Endothelial cell of umbilical vein (primary cell): Measurements from ENCODE around the gene TMEM237. TPM values are rescaled to one million over a fixed set of nuclear protein-coding genes. Genes with fewer than 3 reads are reported as not detected.

ENCODE experiments used
- BruUV-seq: library from RNA; stranded (reverse); fragments of 400-500 nt; replicated peaks from 2 replicates; lab custom pipeline; 2021; lab: Mats Ljungman, UMichigan
- CTCF ChIA-PET: fragments of 300-600, 350-600 bp; sonication (Branson Sonifier 250); formaldehyde crosslinking; loops from one replicate; lab custom pipeline; 2021; ENCODE audit warnings: antibody characterized with exemption, inconsistent platforms; lab: Charles Lee
- POLR2A ChIA-PET: fragments of 300-600, 350-600 bp; sonication (Branson Sonifier 250); formaldehyde crosslinking; loops from one replicate; lab custom pipeline; 2021; ENCODE audit warnings: antibody characterized with exemption, inconsistent platforms; lab: Charles Lee
- DNase-seq: peaks from one replicate; pipeline ENCODE4 v3.0.0-alpha.2; 2011; ENCODE audit warnings: low read depth, low spot score
- FAIRE-seq: peaks from 2 replicates; lab custom pipeline; 2011; peaks lifted over from hg19 to GRCh38; lab: Jason Lieb, UNC
- H2AFZ ChIP-seq: 2 replicates; pipeline ENCODE4 v1.6.0; 2012; ENCODE audit warnings: low read depth, low read length, control low read depth, inconsistent platforms
- H3K27ac ChIP-seq: 2 replicates; pipeline ENCODE4 v1.5.1; 2011; ENCODE audit warnings: low read depth, mild to moderate bottlenecking, control low read depth, low read length, moderate library complexity; ENCODE audit not compliant: insufficient read depth
- H3K27me3 ChIP-seq, 2 experiments: 2 replicates each; pipeline versions ENCODE4 v1.6.0 to v1.6.1; 2011; ENCODE audit warnings: low read length in 2 of 2, mixed read lengths in 1 of 2; ENCODE audit not compliant: control insufficient read depth in 2 of 2, insufficient read depth in 2 of 2
- H3K36me3 ChIP-seq, 2 experiments: 2 replicates in 1 of 2; 3 replicates in 1 of 2; pipeline ENCODE4 v1.5.1; 2011; ENCODE audit warnings: low read length in 2 of 2, mild to moderate bottlenecking in 1 of 2, moderate library complexity in 1 of 2; ENCODE audit not compliant: control insufficient read depth in 2 of 2, insufficient read depth in 2 of 2; ENCODE audit errors: extremely low read depth in 1 of 2
- H3K4me1 ChIP-seq: 3 replicates; pipeline ENCODE4 v1.5.1; 2011; ENCODE audit warnings: mild to moderate bottlenecking, low read length; ENCODE audit not compliant: control insufficient read depth, insufficient read depth; ENCODE audit errors: extremely low read depth
- H3K4me2 ChIP-seq: 2 replicates; pipeline ENCODE4 v1.6.1; 2011; ENCODE audit warnings: low read length, control low read depth, mixed read lengths; ENCODE audit not compliant: insufficient read depth
- H3K4me3 ChIP-seq, 3 experiments: fragments of 200-600 bp in 1 of 3; sonication (generic), shearing (Covaris generic) in 1 of 3; replicated peaks in 1 of 3; 2 replicates each; pipeline ENCODE4 v1.5.1; 2011 to 2016; ENCODE audit warnings: control low read depth in 3 of 3, low read length in 3 of 3, mild to moderate bottlenecking in 2 of 3, inconsistent platforms in 1 of 3, low read depth in 1 of 3, moderate library complexity in 1 of 3; ENCODE audit not compliant: insufficient read depth in 1 of 3
- H3K79me2 ChIP-seq: 2 replicates; pipeline ENCODE4 v1.6.0; 2012; ENCODE audit warnings: low read length, inconsistent platforms; ENCODE audit not compliant: control insufficient read depth, insufficient read depth
- H3K9ac ChIP-seq: replicated peaks from 2 replicates; pipeline ENCODE3; 2011; ENCODE audit warnings: low read length, control low read depth; ENCODE audit not compliant: insufficient read depth; ENCODE audit errors: extremely low read depth
- H3K9me1 ChIP-seq: replicated peaks from 3 replicates; pipeline ENCODE4 v1.6.0; 2011; ENCODE audit warnings: mild to moderate bottlenecking, low read length; ENCODE audit not compliant: control insufficient read depth, insufficient read depth; ENCODE audit errors: extremely low read depth
- H3K9me3 ChIP-seq: replicated peaks from 2 replicates; pipeline ENCODE4 v1.5.1; 2012; ENCODE audit warnings: low read length, inconsistent platforms; ENCODE audit not compliant: control insufficient read depth, insufficient read depth
- H4K20me1 ChIP-seq: replicated peaks from 2 replicates; pipeline ENCODE3; 2011; ENCODE audit warnings: mild to moderate bottlenecking, low read length; ENCODE audit not compliant: control insufficient read depth, insufficient read depth; ENCODE audit errors: extremely low read depth
- EZH2 ChIP-seq: IDR thresholded peaks from 2 replicates; pipeline ENCODE4 v1.6.1; 2012; ENCODE audit warnings: borderline replicate concordance, low read depth, mild to moderate bottlenecking, moderate library complexity, low read length, inconsistent platforms; ENCODE audit not compliant: severe bottlenecking
- FOS ChIP-seq: IDR thresholded peaks from 2 replicates; pipeline ENCODE4 v1.6.1; 2011; ENCODE audit warnings: mild to moderate bottlenecking, low read length, moderate library complexity, borderline replicate concordance; ENCODE audit not compliant: insufficient read depth
- GATA2 ChIP-seq: IDR thresholded peaks from 2 replicates; pipeline ENCODE4 v1.7.0; 2011; ENCODE audit warnings: low read depth, mild to moderate bottlenecking, moderate library complexity, mixed read lengths, low read length; ENCODE audit not compliant: insufficient read length, insufficient read depth
- JUN ChIP-seq: IDR thresholded peaks from 2 replicates; pipeline ENCODE4 v1.6.1; 2011; ENCODE audit warnings: borderline replicate concordance, low read depth; ENCODE audit not compliant: insufficient read length, insufficient read depth
- MYC ChIP-seq: IDR thresholded peaks from one replicate; pipeline ENCODE4 v1.6.1; 2011; ENCODE audit warnings: mild to moderate bottlenecking, low read depth, low read length
- POLR2A ChIP-seq: IDR thresholded peaks from 2 replicates; pipeline ENCODE4 v1.6.1; 2012; ENCODE audit warnings: low read depth, mild to moderate bottlenecking, control low read depth, low read length
- POLR2AphosphoS5 ChIP-seq: IDR thresholded peaks from 2 replicates; pipeline ENCODE4 v1.6.1; 2012; ENCODE audit warnings: low read depth, mild to moderate bottlenecking, control low read depth, low read length, moderate library complexity; ENCODE audit not compliant: insufficient read depth
- dilution Hi-C: fragments of 300-500 bp; cut with MboI; formaldehyde crosslinking; loops from one replicate; pipeline ENCODE4 v1.15.0; 2019; ENCODE audit warnings: low sequenced_read_pairs; ENCODE audit not compliant: extremely low pct_ligation_motif_present
- intact Hi-C: fragments of 100-400 bp; cut with micrococcal nuclease; formaldehyde crosslinking; loops from one replicate; pipeline ENCODE4 v1.10.0; 2022
- polyA plus RNA-seq, 4 experiments: library from polyadenylated mRNA; depleted of rRNA in 3 of 4; stranded (reverse) in 3 of 4; unstranded in 1 of 4; fragments of >200 nt; gene quantifications; 2 replicates each; pipeline versions ENCODE4 v1.2.1 to v1.2.3, GENCODE V29; 2011 to 2012; ENCODE audit warnings: missing spikeins in 1 of 4
- total RNA-seq: library from RNA; stranded (reverse); gene quantifications from 2 replicates; pipeline ENCODE4 v1.2.3, GENCODE V29; 2021
- TF ChIP-seq, protein P1 (sequence below), 2 donors: IDR thresholded peaks; 1 replicate in 1 of 2; 2 replicates in 1 of 2; pipeline ENCODE4 v1.5.1; 2011; ENCODE audit warnings: low read length in 2 of 2, mild to moderate bottlenecking in 2 of 2, moderate library complexity in 2 of 2, control low read depth in 1 of 2, inconsistent platforms in 1 of 2, low read depth in 1 of 2; ENCODE audit not compliant: insufficient read depth in 1 of 2; ENCODE audit errors: extremely low read depth in 1 of 2
- TF ChIP-seq, protein P2 (sequence below): IDR thresholded peaks from 2 replicates; pipeline ENCODE4 v1.6.1; 2011; ENCODE audit not compliant: insufficient read depth, insufficient read length

Gene TMEM237
- total and polyA plus RNA-seq, 2 donors (not counting 3 experiments of a cell fraction or from before 2014, with no cell fraction given) = 41.2 to 64.7 TPM

DNA sequence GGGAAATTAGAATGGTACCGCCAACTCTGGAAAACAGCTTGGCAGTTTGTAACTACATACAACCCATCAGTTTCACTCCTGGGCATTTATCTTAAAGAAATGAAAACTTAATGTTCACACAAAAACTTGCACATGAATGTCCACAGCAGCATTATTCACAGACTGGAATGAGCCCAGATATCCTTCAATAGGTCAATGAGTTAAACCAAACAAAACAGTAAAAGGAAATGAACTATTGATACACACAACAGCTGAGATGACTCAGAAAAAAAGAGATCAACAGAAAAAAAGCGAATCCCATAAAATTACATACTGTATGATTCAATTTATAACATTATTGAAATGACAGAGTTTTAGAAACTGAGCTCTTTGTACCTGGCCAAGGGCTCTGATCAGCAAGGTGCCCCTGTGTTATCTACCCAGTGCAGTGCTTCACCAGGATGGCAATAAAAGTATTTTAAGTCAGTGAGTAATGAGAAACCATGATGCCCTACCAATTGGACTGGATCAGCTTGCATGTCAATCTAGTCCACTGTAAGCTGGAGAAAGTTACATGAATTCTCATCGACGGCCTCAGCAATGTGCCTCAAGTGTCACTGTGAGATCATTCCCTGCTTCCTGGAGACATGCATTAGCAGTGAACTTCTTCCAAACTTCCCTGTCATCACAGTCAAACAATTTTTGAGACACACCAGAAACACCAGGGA lies 21.9 kb downstream of the TMEM237 start:
- dilution Hi-C loops (no loop called here), intact Hi-C loops (loop anchor here (1.0 to 5.0 kb wide), 6 partner anchors 77 to 439 kb away; partner anchors contain the start of genes CASP10, MPP4, STRADB and TRAK2)
- H3K4me3 ChIP-seq = peak overlapping the region in 1 of 3 experiments; percentile 20
- H3K27ac ChIP-seq = peak overlapping the region; percentile 74
- FAIRE-seq (peak; percentile 57), DNase-seq (peak; percentile 89)
- H3K9me3 ChIP-seq = no peaks in the 10 kb centered on the region
- peaks cover 26% of the 10 kb centered on the region for H3K4me1 ChIP-seq
- TF ChIP-seq FOS = peak; percentile 87
- TF ChIP-seq POLR2A = peak; percentile 61
- TF ChIP-seq, protein P1, sequence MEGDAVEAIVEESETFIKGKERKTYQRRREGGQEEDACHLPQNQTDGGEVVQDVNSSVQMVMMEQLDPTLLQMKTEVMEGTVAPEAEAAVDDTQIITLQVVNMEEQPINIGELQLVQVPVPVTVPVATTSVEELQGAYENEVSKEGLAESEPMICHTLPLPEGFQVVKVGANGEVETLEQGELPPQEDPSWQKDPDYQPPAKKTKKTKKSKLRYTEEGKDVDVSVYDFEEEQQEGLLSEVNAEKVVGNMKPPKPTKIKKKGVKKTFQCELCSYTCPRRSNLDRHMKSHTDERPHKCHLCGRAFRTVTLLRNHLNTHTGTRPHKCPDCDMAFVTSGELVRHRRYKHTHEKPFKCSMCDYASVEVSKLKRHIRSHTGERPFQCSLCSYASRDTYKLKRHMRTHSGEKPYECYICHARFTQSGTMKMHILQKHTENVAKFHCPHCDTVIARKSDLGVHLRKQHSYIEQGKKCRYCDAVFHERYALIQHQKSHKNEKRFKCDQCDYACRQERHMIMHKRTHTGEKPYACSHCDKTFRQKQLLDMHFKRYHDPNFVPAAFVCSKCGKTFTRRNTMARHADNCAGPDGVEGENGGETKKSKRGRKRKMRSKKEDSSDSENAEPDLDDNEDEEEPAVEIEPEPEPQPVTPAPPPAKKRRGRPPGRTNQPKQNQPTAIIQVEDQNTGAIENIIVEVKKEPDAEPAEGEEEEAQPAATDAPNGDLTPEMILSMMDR (IDR thresholded peaks at IDR 0.05; ENCODE audit: extremely low read depth in 1 of 2, insufficient read depth in 1 of 2, low read depth in 1 of 2, low read length in 2 of 2) = no peak
- peak; percentile 86 for TF ChIP-seq JUN
- TF ChIP-seq GATA2 = peak; percentile 55
- no peak for TF ChIP-seq MYC
- TF ChIP-seq POLR2AphosphoS5 = peak; percentile 72
- no peak for TF ChIP-seq EZH2
- TF ChIP-seq, protein P2, sequence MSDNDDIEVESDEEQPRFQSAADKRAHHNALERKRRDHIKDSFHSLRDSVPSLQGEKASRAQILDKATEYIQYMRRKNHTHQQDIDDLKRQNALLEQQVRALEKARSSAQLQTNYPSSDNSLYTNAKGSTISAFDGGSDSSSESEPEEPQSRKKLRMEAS = no peak
- ChIA-PET POLR2A (no interaction called here), CTCF (interaction anchor here (1.0 to 4.0 kb wide), 8 partner anchors 10 to 438 kb away, joined by 3 to 21 read pairs (median 4); partner anchors contain the start of gene CASP10)
- H3K9ac ChIP-seq = no peak overlapping the region
- peak overlapping the region; percentile 87 for H3K4me2 ChIP-seq
- no TSS peak for BruUV-seq
- peaks cover 2 to 7% of the 10 kb centered on the region in 2 experiments for H3K36me3 ChIP-seq
- H3K27me3 ChIP-seq = no peaks in the 10 kb centered on the region
- no peaks in the 10 kb centered on the region for H4K20me1 ChIP-seq
- no peaks in the 10 kb centered on the region for H3K79me2 ChIP-seq
- no peaks in the 10 kb centered on the region for H3K9me1 ChIP-seq
- no peak overlapping the region for H2AFZ ChIP-seq
